GM12864 (cell line): ENCODE data around the gene SMIM35.

Experiments
- DNase-seq: peaks from one replicate; pipeline ENCODE4 v3.0.0-alpha.2; 2011; ENCODE audit warnings: low read depth
- H3K4me3 ChIP-seq: 2 replicates; pipeline ENCODE4 v1.5.1; 2011; ENCODE audit warnings: mild to moderate bottlenecking, low read depth, low read length, control low read depth
- CTCF ChIP-seq: IDR thresholded peaks from 2 replicates; pipeline ENCODE4 v1.5.1; 2011; ENCODE audit warnings: low read depth, mild to moderate bottlenecking, moderate library complexity, low read length, control low read depth, inconsistent platforms; ENCODE audit errors: missing control alignments

The SMIM35 gene

GRCh38 chr11:118058311-118059245 lies 28.2 kb downstream of the SMIM35 start:
- no peak for DNase-seq
- no peak overlapping the region for H3K4me3 ChIP-seq
- no peak for TF ChIP-seq CTCF

GRCh38 chr11:118057251-118058145 lies 29.3 kb downstream of the SMIM35 start:
- H3K4me3 ChIP-seq = no peak overlapping the region
- no peak for TF ChIP-seq CTCF
- no peak for DNase-seq

- no peak for DNase-seq
- no peak for TF ChIP-seq CTCF
Measured at GRCh38 chr11:118056806-118057205, 30.0 kb downstream of the SMIM35 start.

GRCh38 chr11:118055966-118056365 lies 30.8 kb downstream of the SMIM35 start:
- no peak for DNase-seq
- no peak for TF ChIP-seq CTCF
- H3K4me3 ChIP-seq = no peak overlapping the region

More at GRCh38 chr11:118056806-118057205, 30.0 kb downstream of the SMIM35 start:
- H3K4me3 ChIP-seq = no peak overlapping the region

GRCh38 chr11:118054712-118055640 lies 31.8 kb downstream of the SMIM35 start:
- no peak for DNase-seq
- H3K4me3 ChIP-seq = no peak overlapping the region
- no peak for TF ChIP-seq CTCF

- no peak for TF ChIP-seq CTCF
- DNase-seq = no peak
- no peak overlapping the region for H3K4me3 ChIP-seq
Measured at GRCh38 chr11:118052581-118053206, 34.1 kb downstream of the SMIM35 start.
